BLaER1 (cell line): Measurements from ENCODE around the gene MMP27.

Experiments
- H3K27ac ChIP-seq: shearing (Covaris generic); formaldehyde crosslinking; 2 replicates; pipeline ENCODE4 v1.8.1; 2022
- H3K27me3 ChIP-seq: shearing (Covaris generic); formaldehyde crosslinking; 2 replicates; pipeline ENCODE4 v1.8.1; 2022
- H3K36me3 ChIP-seq: shearing (Covaris generic); formaldehyde crosslinking; 2 replicates; pipeline ENCODE4 v1.8.1; 2022
- H3K4me1 ChIP-seq: shearing (Covaris generic); formaldehyde crosslinking; 2 replicates; pipeline ENCODE4 v1.8.1; 2022
- H3K4me2 ChIP-seq: shearing (Covaris generic); formaldehyde crosslinking; 2 replicates; pipeline ENCODE4 v1.8.1; 2022
- H3K4me3 ChIP-seq: shearing (Covaris generic); formaldehyde crosslinking; 2 replicates; pipeline ENCODE4 v1.8.1; 2022
- H3K9ac ChIP-seq: shearing (Covaris generic); formaldehyde crosslinking; 2 replicates; pipeline ENCODE4 v1.8.1; 2022
- H3K9me3 ChIP-seq: shearing (Covaris generic); formaldehyde crosslinking; 2 replicates; pipeline ENCODE4 v1.8.1; 2022
- H4K20me1 ChIP-seq: shearing (Covaris generic); formaldehyde crosslinking; 2 replicates; pipeline ENCODE4 v1.8.1; 2022
- Cebpa-rat ChIP-seq: shearing (Covaris generic); IDR thresholded peaks from 2 replicates; pipeline ENCODE4 v1.8.1; 2022

MMP27 gene

GRCh38 chr11:102727890-102728289 is 22.3 kb upstream of the MMP27 start:
- no peaks in the 10 kb centered on the region for H3K36me3 ChIP-seq
- H3K27ac ChIP-seq, result no peak overlapping the region
- no peaks in the 10 kb centered on the region for H3K4me1 ChIP-seq
- H3K4me2 ChIP-seq, result no peak overlapping the region
- no peaks in the 10 kb centered on the region for H3K27me3 ChIP-seq
- H3K9ac ChIP-seq, result no peak overlapping the region
- no peaks in the 10 kb centered on the region for H4K20me1 ChIP-seq
- H3K9me3 ChIP-seq, result peaks cover 5% of the 10 kb centered on the region; the same call in 1 of the 2 replicates
- no peak for TF ChIP-seq Cebpa-rat
- no peak overlapping the region for H3K4me3 ChIP-seq

DNA sequence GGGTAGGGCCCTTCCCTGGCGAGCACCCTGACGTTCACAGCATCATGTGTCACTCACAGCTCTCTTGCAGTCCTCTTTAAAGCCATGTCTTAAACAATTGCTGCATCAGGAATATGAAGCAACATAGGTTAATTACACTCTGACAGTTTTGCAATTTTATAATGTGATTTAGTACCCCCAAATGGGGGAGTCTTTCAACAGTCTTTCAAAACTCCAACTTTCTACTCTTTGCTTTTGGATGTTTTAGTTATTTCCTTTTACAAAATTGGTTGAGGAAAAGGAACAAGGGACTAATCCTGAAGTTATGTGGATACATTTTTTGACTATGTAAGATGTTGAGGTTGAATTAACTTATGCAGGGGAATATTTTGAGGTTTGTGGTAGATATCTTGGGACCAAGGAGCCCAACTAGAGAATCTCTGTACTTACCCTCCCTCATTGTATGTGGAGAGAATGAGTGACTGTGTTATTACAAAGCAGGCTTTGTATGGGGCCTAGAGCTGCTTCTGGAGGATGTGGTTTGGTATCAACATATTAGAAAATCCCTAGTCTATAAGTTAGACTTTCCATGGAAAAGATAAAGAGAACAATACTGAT is 19.4 kb upstream of the MMP27 start, which contains the start of gene MMP8:
MMP8 (minus strand) TSS at position 51 of the 597 bp plus-strand sequence. CDS start 99 bp downstream, outside the sequence.
- Histone ChIP-seq H3K27me3 (no peaks in the 10 kb centered on the region), H4K20me1 (no peaks in the 10 kb centered on the region), H3K9me3 (no peaks in the 10 kb centered on the region), H3K4me3 (no peak within 1 kb of the TSS), H3K36me3 (no peaks in the 10 kb centered on the region), H3K27ac (no peak within 1 kb of the TSS), H3K4me2 (no peak within 1 kb of the TSS), H3K9ac (no peak within 1 kb of the TSS), H3K4me1 (no peaks in the 10 kb centered on the region)
- TF ChIP-seq Cebpa-rat, result no peak

DNA sequence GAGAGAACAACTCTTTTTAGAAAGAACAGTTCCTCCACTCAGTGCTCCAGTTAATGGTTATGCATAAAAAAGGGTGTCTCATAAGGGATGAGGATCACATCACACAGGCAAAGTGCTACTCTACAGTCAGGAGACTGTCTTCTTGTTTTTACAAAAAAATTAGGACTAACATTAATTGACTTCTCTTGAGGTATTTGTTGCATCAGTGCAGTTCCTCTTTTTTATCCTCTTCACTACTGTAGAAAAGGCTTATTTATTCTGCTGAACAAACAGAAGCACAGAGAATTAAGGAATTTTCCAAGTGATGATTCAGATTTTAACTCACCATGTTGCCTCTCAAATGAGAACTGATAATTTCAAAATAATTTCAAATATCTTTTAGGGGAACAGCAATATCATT is 17.3 kb upstream of the MMP27 start:
- H3K9me3 ChIP-seq, result no peaks in the 10 kb centered on the region
- H3K27me3 ChIP-seq, result no peaks in the 10 kb centered on the region
- H4K20me1 ChIP-seq, result no peaks in the 10 kb centered on the region
- H3K9ac ChIP-seq, result no peak overlapping the region
- H3K4me2 ChIP-seq, result no peak overlapping the region
- H3K4me3 ChIP-seq, result no peak overlapping the region
- H3K27ac ChIP-seq, result no peak overlapping the region
- H3K36me3 ChIP-seq, result no peaks in the 10 kb centered on the region
- no peak for TF ChIP-seq Cebpa-rat
- no peaks in the 10 kb centered on the region for H3K4me1 ChIP-seq

DNA sequence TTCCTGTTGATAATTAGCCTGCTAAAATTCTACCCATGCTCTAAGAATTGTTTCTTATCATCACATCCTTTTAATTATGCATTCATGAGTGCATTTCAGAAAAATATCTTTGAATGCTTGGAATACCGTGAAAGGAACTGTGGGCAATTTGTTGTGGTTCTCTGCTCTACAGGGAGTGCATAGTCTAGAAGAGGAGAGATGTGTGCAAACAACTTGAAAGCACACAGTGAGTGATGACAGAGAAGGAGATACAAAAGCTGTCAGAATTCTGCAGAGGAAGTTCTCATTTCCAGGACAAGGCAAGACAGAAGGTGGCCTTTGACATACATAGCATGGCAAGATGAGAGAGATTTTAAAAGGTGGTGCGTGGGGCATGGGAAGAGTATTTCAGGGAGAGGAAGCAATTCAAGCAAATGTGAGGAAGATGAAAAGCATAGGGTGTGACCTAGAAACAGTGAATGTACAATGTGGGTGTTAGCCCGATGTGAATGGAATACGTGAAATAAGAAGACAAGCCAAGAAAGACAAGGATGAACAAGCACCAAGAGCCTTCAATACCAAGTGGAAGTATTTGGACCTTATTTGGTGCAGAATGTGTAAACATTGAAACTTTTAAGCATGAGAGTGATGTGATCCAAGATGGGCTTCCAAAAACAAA is 14.2 kb upstream of the MMP27 start:
- no peaks in the 10 kb centered on the region for H3K9me3 ChIP-seq

GRCh38 chr11:102717280-102717679 is 11.7 kb upstream of the MMP27 start:
- TF ChIP-seq Cebpa-rat, result no peak
- Histone ChIP-seq H3K4me3 (no peak overlapping the region), H3K27ac (no peak overlapping the region), H3K27me3 (no peaks in the 10 kb centered on the region), H3K9me3 (no peaks in the 10 kb centered on the region), H4K20me1 (no peaks in the 10 kb centered on the region), H3K36me3 (no peaks in the 10 kb centered on the region), H3K4me2 (no peak overlapping the region), H3K4me1 (no peaks in the 10 kb centered on the region), H3K9ac (no peak overlapping the region)

More for the DNA sequence above, 14.2 kb upstream of the MMP27 start:
- no peak overlapping the region for H3K27ac ChIP-seq
- no peaks in the 10 kb centered on the region for H3K4me1 ChIP-seq
- no peaks in the 10 kb centered on the region for H3K36me3 ChIP-seq
- no peaks in the 10 kb centered on the region for H4K20me1 ChIP-seq
- H3K27me3 ChIP-seq, result no peaks in the 10 kb centered on the region
- H3K4me2 ChIP-seq, result no peak overlapping the region
- no peak overlapping the region for H3K4me3 ChIP-seq
- TF ChIP-seq Cebpa-rat, result no peak
- H3K9ac ChIP-seq, result no peak overlapping the region

GRCh38 chr11:102716527-102716926 is 11.0 kb upstream of the MMP27 start:
- H3K4me1 ChIP-seq, result no peaks in the 10 kb centered on the region
- H3K27me3 ChIP-seq, result no peaks in the 10 kb centered on the region
- no peaks in the 10 kb centered on the region for H3K9me3 ChIP-seq
- no peak for TF ChIP-seq Cebpa-rat
- H3K36me3 ChIP-seq, result no peaks in the 10 kb centered on the region
- H3K4me2 ChIP-seq, result no peak overlapping the region
- no peak overlapping the region for H3K9ac ChIP-seq
- H3K27ac ChIP-seq, result no peak overlapping the region
- H4K20me1 ChIP-seq, result no peaks in the 10 kb centered on the region
- H3K4me3 ChIP-seq, result no peak overlapping the region

DNA sequence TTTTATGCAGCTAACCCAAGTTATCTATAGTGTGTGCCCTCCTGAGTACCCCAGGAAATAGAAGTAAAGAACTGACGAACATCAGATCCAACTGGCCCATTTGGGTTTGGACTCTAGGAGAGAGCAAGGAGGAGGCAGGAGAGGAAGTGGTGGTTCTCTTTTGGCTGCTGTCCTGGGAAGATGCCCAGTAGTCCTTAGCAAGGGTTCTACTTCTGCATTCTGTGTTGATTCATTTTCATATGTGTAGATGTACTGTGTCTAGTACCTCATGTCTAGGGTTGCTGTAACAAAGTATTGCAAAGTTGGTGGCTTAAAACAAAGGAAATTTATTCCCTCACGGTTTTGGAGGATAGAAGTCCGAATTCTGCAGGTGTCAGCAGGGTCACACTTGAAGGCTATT is 6.6 kb upstream of the MMP27 start:
- Histone ChIP-seq H3K36me3 (no peaks in the 10 kb centered on the region), H3K4me3 (no peak overlapping the region), H3K27ac (no peak overlapping the region), H4K20me1 (no peaks in the 10 kb centered on the region), H3K27me3 (no peaks in the 10 kb centered on the region), H3K9me3 (no peaks in the 10 kb centered on the region), H3K4me1 (no peaks in the 10 kb centered on the region), H3K9ac (no peak overlapping the region), H3K4me2 (no peak overlapping the region)
- no peak for TF ChIP-seq Cebpa-rat

- Histone ChIP-seq H3K9ac (no peak overlapping the region), H3K4me1 (no peaks in the 10 kb centered on the region), H3K9me3 (no peaks in the 10 kb centered on the region), H3K4me3 (no peak overlapping the region), H3K4me2 (no peak overlapping the region), H4K20me1 (no peaks in the 10 kb centered on the region), H3K27ac (no peak overlapping the region), H3K36me3 (no peaks in the 10 kb centered on the region), H3K27me3 (no peaks in the 10 kb centered on the region)
- no peak for TF ChIP-seq Cebpa-rat
These were observed 3.8 kb upstream of the MMP27 start for GRCh38 chr11:102709201-102709945.

DNA sequence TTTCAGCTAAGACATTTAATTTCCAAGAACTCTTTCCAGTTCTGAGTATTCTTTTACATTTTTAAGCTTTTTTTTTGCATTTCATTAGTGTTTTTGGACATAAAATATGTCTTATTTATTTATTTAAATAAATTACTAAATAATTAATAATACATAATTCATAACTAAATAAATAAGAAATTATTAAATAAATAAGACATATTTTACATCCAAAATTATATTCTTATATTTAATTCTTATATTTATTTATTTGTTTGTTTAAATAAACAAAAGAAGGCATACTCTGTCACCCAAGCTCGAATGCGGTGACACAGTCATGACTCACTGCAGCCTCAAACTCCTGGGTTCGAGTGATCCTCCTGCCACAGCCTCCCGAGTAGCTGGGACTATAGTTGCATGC is 3.1 kb upstream of the MMP27 start:
- Histone ChIP-seq H3K27me3 (no peaks in the 10 kb centered on the region), H3K4me3 (no peak overlapping the region), H3K27ac (no peak overlapping the region), H4K20me1 (no peaks in the 10 kb centered on the region), H3K4me2 (no peak overlapping the region), H3K9ac (no peak overlapping the region), H3K4me1 (no peaks in the 10 kb centered on the region), H3K36me3 (no peaks in the 10 kb centered on the region), H3K9me3 (no peaks in the 10 kb centered on the region)
- no peak for TF ChIP-seq Cebpa-rat

GRCh38 chr11:102704841-102705240 is 728 bp downstream of the MMP27 start:
- 0 out of 2 replicates have a peak, but pooled peaks cover 4% of the 10 kb centered on the region for H3K4me1 ChIP-seq
- no peak for TF ChIP-seq Cebpa-rat
- H3K36me3 ChIP-seq, result no peaks in the 10 kb centered on the region
- no peak overlapping the region for H3K4me3 ChIP-seq
- no peaks in the 10 kb centered on the region for H3K9me3 ChIP-seq
- H3K9ac ChIP-seq, result no peak overlapping the region
- H3K27ac ChIP-seq, result no peak overlapping the region
- H4K20me1 ChIP-seq, result no peaks in the 10 kb centered on the region
- no peaks in the 10 kb centered on the region for H3K27me3 ChIP-seq
- no peak overlapping the region for H3K4me2 ChIP-seq
